ENCODE results near the gene CASP8. TPM values are rescaled to one million over a fixed set of nuclear protein-coding genes. Genes with fewer than 3 reads are reported as not detected.

CASP8 gene
- total and polyA plus RNA-seq, 2 donors (not counting 1 experiment from before 2014, with no cell fraction given) = 76.7 to 120 TPM

GRCh38 chr2:201313362-201313761 is 53.0 kb downstream of the CASP8 start:
- CTCF ChIA-PET = no interaction called here
- intact Hi-C loops (cut with micrococcal nuclease) = no loop called here
- no peak for DNase-seq
- H3K4me1 Mint-ChIP-seq = no peaks in the 10 kb centered on the region
- no peak overlapping the region for H3K4me3 ChIP-seq (ENCODE audit: control extremely low read depth in 1 of 5, extremely low read depth in 1 of 5, insufficient read depth in 1 of 5, low read depth in 2 of 5, low read length in 4 of 5)
- H3K9me3 ChIP-seq (ENCODE audit: control extremely low read depth in 1 of 3, control insufficient read depth in 2 of 3, insufficient read depth in 1 of 3, low read length in 2 of 3) = peaks cover 0 to 3% (median 2%) of the 10 kb centered on the region in 3 donors
- H3K27me3 Mint-ChIP-seq = no peaks in the 10 kb centered on the region
- H3K27ac ChIP-seq (ENCODE audit: low read length in 2 of 2) = no peak overlapping the region
- H3K9me3 Mint-ChIP-seq (ENCODE audit: insufficient read depth) = peaks cover 3% of the 10 kb centered on the region
- no peak overlapping the region for H3K4me3 Mint-ChIP-seq
- no peaks in the 10 kb centered on the region for H3K79me2 ChIP-seq (ENCODE audit: control insufficient read depth, insufficient read depth, low read length)
- no peak overlapping the region for H3K4me2 ChIP-seq (replicated peaks; ENCODE audit: low read depth, low read length, poor library complexity, severe bottlenecking)
- H3K27me3 ChIP-seq (replicated peaks in 1 of 4; ENCODE audit: control extremely low read depth in 1 of 4, control insufficient read depth in 3 of 4, insufficient read depth in 4 of 4, low read length in 3 of 4) = no peaks in the 10 kb centered on the region
- H3K36me3 ChIP-seq (replicated peaks in 1 of 2; ENCODE audit: control extremely low read depth in 1 of 2, control insufficient read depth in 1 of 2, extremely low read depth in 1 of 2, insufficient read depth in 2 of 2, low read length in 1 of 2) = peaks cover 0 to 2% of the 10 kb centered on the region in 2 experiments
- no peak for ATAC-seq (ENCODE audit: low read depth)
- no peak overlapping the region for H3K27ac Mint-ChIP-seq
- no peak overlapping the region for H2AFZ ChIP-seq (ENCODE audit: insufficient read depth, low read depth, low read length, poor library complexity, severe bottlenecking)
- no peak overlapping the region for H3K9ac ChIP-seq (ENCODE audit: low read length)
- POLR2A ChIA-PET = no interaction called here
- H3K4me1 ChIP-seq (ENCODE audit: control insufficient read depth in 2 of 2, insufficient read depth in 2 of 2, low read length in 2 of 2) = no peaks in the 10 kb centered on the region
- no peak for TF ChIP-seq EZH2 (IDR thresholded peaks at IDR 0.05; ENCODE audit: borderline replicate concordance, insufficient read depth, low read depth, low read length, poor library complexity, severe bottlenecking)
- TF ChIP-seq CTCF (IDR thresholded peaks at IDR 0.05) = no peak
- 100% methylated on average over 4 of the region's 5 CpGs for WGBS (ENCODE audit: insufficient coverage)
- H4K20me1 ChIP-seq (ENCODE audit: control insufficient read depth, insufficient read depth, low read length, poor library complexity, severe bottlenecking) = no peaks in the 10 kb centered on the region

GRCh38 chr2:201319511-201319910 is 59.2 kb downstream of the CASP8 start:
- TF ChIP-seq EZH2 (IDR thresholded peaks at IDR 0.05; ENCODE audit: borderline replicate concordance, insufficient read depth, low read depth, low read length, poor library complexity, severe bottlenecking) (no peak), CTCF (IDR thresholded peaks at IDR 0.05) (no peak)
- DNase-seq (no peak), ATAC-seq (ENCODE audit: low read depth) (no peak)
- no peak overlapping the region for H3K4me2 ChIP-seq (replicated peaks; ENCODE audit: low read depth, low read length, poor library complexity, severe bottlenecking)
- peaks cover 10 to 18% (median 18%) of the 10 kb centered on the region in 3 donors for H3K9me3 ChIP-seq (ENCODE audit: control extremely low read depth in 1 of 3, control insufficient read depth in 2 of 3, insufficient read depth in 1 of 3, low read length in 2 of 3)
- intact Hi-C loops (cut with micrococcal nuclease) = no loop called here
- ChIA-PET CTCF (no interaction called here), POLR2A (no interaction called here)
- no peak overlapping the region for H3K27ac ChIP-seq (ENCODE audit: low read length in 2 of 2)
- H3K4me1 Mint-ChIP-seq = no peaks in the 10 kb centered on the region
- H3K4me1 ChIP-seq (ENCODE audit: control insufficient read depth in 2 of 2, insufficient read depth in 2 of 2, low read length in 2 of 2) = no peaks in the 10 kb centered on the region
- no peak overlapping the region for H3K27ac Mint-ChIP-seq
- peaks cover 23% of the 10 kb centered on the region for H3K9me3 Mint-ChIP-seq (ENCODE audit: insufficient read depth)
- no peaks in the 10 kb centered on the region for H3K36me3 ChIP-seq (replicated peaks in 1 of 2; ENCODE audit: control extremely low read depth in 1 of 2, control insufficient read depth in 1 of 2, extremely low read depth in 1 of 2, insufficient read depth in 2 of 2, low read length in 1 of 2)
- H2AFZ ChIP-seq (ENCODE audit: insufficient read depth, low read depth, low read length, poor library complexity, severe bottlenecking) = no peak overlapping the region
- no peak overlapping the region for H3K4me3 ChIP-seq (ENCODE audit: control extremely low read depth in 1 of 5, extremely low read depth in 1 of 5, insufficient read depth in 1 of 5, low read depth in 2 of 5, low read length in 4 of 5)
- H4K20me1 ChIP-seq (ENCODE audit: control insufficient read depth, insufficient read depth, low read length, poor library complexity, severe bottlenecking) = no peaks in the 10 kb centered on the region
- H3K9ac ChIP-seq (ENCODE audit: low read length) = no peak overlapping the region
- H3K27me3 ChIP-seq (replicated peaks in 1 of 4; ENCODE audit: control extremely low read depth in 1 of 4, control insufficient read depth in 3 of 4, insufficient read depth in 4 of 4, low read length in 3 of 4) = no peaks in the 10 kb centered on the region
- no peaks in the 10 kb centered on the region for H3K27me3 Mint-ChIP-seq
- H3K79me2 ChIP-seq (ENCODE audit: control insufficient read depth, insufficient read depth, low read length) = no peaks in the 10 kb centered on the region
- WGBS (ENCODE audit: insufficient coverage) = no CpG with 5 or more reads among the region's 2 CpGs
- no peak overlapping the region for H3K4me3 Mint-ChIP-seq

All from B cell (primary cell).